Keratinocyte (primary cell): ENCODE results near the gene HMGB3.

Experiments used
- CTCF ChIP-seq, 3 experiments: IDR thresholded peaks in 1 of 3; conservative IDR thresholded peaks in 1 of 3; optimal IDR thresholded peaks in 1 of 3; 2 replicates in 2 of 3; 3 replicates in 1 of 3; pipeline versions ENCODE3 to v1.5.1; 2011; ENCODE audit warnings: low read length in 3 of 3, mild to moderate bottlenecking in 3 of 3, moderate library complexity in 2 of 3, control low read depth in 1 of 3, inconsistent platforms in 1 of 3; ENCODE audit not compliant: insufficient read depth in 2 of 3; ENCODE audit errors: extremely low read depth in 1 of 3
- EZH2 ChIP-seq: IDR thresholded peaks from one replicate; pipeline ENCODE4 v1.6.1; 2012; ENCODE audit warnings: inconsistent platforms, mild to moderate bottlenecking, low read length, moderate library complexity

- TF ChIP-seq EZH2 (no peak), CTCF (optimal IDR thresholded peaks at IDR 0.05 in 1 of 3, IDR thresholded peaks at IDR 0.05 in 1 of 3, conservative IDR thresholded peaks at IDR 0.05 in 1 of 3; ENCODE audit: extremely low read depth in 1 of 3, insufficient read depth in 2 of 3, low read length in 3 of 3) (no peak)
These were observed 16.4 kb upstream of the HMGB3 start for GRCh38 chrX:150966742-150967141.
